ENCODE measurements around the gene NPTXR.

Gene NPTXR

DNA sequence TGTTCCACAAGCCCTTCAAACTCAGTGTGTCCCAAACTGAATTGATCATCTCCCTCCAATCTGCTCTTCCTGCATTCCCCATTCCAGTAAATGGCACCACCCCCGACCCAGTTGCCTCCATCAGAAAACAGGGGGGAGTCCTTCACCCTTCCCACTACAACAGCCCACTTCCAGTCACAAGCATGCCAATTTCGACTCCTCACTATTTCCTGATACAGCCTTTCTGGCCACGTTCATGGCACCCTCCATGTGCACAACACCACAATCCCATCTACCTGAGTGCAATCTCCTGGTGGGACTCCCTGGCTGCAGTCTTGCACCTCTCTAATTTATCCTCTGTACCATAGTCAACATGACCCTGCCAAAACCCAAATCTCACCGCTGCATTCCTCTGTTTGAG is 48.3 kb downstream of the NPTXR start:
- Mint-ChIP-seq H3K27me3 (peaks cover 22% of the 10 kb centered on the region), H3K36me3 (peaks cover 2% of the 10 kb centered on the region), H3K4me3 (no peak overlapping the region), H3K9me3 (no peaks in the 10 kb centered on the region), H3K27ac (no peak overlapping the region), H3K4me1 (peaks cover 10% of the 10 kb centered on the region)
- DNase-seq (ENCODE audit: low spot score in 2 of 2) (no peak), ATAC-seq (ENCODE audit: low read depth) (no peak)

DNA sequence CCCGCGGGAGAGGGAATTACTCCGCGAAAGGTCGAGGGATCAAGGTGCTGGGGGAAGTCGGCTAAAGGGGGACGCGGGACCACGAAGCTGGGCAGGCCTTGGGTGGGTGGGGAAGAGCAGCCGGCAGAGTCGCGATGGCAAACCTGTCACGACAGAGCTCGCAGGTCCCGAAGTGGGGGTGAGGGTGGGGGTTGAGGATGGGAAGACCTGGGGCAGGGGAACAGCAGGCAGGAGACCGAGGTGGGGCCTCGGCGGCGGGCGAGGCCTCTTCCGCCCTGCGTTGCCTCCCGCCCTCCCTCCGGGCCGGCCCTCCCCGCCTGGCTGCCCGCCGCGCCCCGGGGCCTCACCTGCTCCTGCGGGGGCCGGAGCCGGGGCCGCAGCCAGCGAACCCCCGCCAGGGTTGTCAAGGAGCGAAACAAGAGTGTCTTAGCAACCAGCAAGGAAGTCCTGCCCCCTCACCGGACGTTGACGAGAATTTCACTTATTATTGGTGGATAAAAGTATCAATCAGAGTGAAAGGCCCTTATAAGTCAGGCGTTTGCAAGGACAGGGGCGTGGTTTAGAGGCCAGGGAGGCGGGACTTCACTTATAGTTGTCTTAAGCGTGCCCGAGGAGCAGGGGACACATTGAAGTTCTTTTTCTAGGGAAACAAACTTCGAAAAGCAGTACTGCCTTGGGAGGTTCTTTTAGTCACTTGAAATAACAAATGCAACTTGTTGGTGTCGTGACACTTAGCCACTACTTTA is 49.9 kb downstream of the NPTXR start, which contains the start of gene DNAL4:
TSS of gene DNAL4 (minus strand) at position 423 of the 746 bp plus-strand sequence. CDS start 11,412 bp downstream, outside the sequence.
- H3K9me3 Mint-ChIP-seq, result no peaks in the 10 kb centered on the region
- peak; percentile 95 for ATAC-seq (ENCODE audit: low read depth)
- H3K36me3 Mint-ChIP-seq, result peaks cover 2% of the 10 kb centered on the region
- H3K4me3 Mint-ChIP-seq, result peak within 1 kb of the TSS; percentile 89
- peak within 1 kb of the TSS; percentile 95 for H3K27ac Mint-ChIP-seq
- DNase-seq (ENCODE audit: low spot score in 2 of 2), result peak; percentile 86 to 91
- H3K4me1 Mint-ChIP-seq, result peaks cover 10% of the 10 kb centered on the region
- H3K27me3 Mint-ChIP-seq, result peaks cover 21% of the 10 kb centered on the region

DNA sequence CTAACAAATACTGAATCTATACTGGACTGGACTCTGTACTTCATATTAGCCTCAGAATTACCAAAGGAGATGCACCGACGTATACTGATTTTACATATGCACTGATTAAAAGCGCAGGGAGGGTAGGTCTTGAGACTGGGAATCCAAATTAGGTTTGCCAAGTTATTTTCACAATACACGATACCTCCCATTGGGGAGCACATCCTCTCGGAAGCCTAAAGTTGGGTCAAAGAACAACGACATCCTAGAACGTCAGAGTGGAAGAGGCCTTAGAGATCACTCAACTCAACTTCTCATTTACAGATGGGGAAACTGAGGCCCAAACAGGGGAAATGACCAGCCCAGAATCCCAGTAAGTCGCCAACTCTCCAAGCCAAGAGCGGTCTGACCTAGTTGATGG is 50.5 kb downstream of the NPTXR start:
- no peak for ATAC-seq (ENCODE audit: low read depth)
- Mint-ChIP-seq H3K4me1 (peaks cover 10% of the 10 kb centered on the region), H3K4me3 (peak overlapping the region; percentile 89), H3K27me3 (peaks cover 15% of the 10 kb centered on the region), H3K9me3 (no peaks in the 10 kb centered on the region), H3K27ac (peak overlapping the region; percentile 95), H3K36me3 (no peaks in the 10 kb centered on the region)
- no peak for DNase-seq (ENCODE audit: low spot score in 2 of 2)

DNA sequence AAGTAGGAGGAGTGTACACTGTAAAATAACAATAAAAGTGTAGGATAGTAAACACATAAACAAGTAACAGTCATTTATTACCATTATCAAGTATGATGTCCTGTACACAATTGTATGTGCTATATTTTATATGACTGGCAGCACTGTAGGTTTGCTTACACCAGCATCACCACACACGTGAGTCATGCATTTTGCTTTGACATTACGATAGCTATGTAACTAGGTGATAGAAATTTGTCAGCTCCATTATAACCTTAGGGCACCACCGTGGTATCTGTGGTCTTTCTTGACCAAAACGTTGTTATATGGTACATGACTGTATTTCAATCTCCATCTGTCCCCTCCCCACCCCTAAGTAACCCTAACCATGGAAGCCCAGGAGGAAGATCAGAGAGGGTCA is 51.0 kb downstream of the NPTXR start:
- no peaks in the 10 kb centered on the region for H3K36me3 Mint-ChIP-seq
- DNase-seq (ENCODE audit: low spot score in 2 of 2), result no peak
- no peaks in the 10 kb centered on the region for H3K9me3 Mint-ChIP-seq
- ATAC-seq (ENCODE audit: low read depth), result no peak
- H3K27ac Mint-ChIP-seq, result peak overlapping the region; percentile 95
- peaks cover 10% of the 10 kb centered on the region for H3K4me1 Mint-ChIP-seq
- H3K4me3 Mint-ChIP-seq, result peak overlapping the region; percentile 89
- peaks cover 11% of the 10 kb centered on the region for H3K27me3 Mint-ChIP-seq

DNA sequence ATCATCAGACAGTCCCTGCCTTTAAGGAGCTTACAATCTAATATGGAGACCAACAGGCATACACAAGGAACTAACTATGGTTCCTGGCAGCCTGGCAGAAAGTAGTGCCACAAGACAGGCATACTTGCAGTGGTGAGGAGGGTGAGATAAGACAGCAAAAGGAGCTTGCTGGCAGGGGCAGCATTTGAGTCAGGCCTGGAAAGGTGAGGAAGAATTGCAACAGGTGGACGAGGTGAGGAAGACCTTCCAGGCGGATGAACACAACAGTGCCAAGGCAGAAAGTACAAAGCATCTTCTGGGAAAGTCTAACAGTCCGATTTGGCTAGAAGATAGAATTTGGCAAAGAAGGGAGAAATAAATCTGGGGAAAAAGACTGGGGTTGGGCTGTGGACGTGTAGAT is 54.2 kb downstream of the NPTXR start:
- no peaks in the 10 kb centered on the region for H3K36me3 Mint-ChIP-seq
- DNase-seq (ENCODE audit: low spot score in 2 of 2) (no peak), ATAC-seq (ENCODE audit: low read depth) (no peak)
- H3K27me3 Mint-ChIP-seq, result no peaks in the 10 kb centered on the region
- no peak overlapping the region for H3K4me3 Mint-ChIP-seq
- H3K9me3 Mint-ChIP-seq, result no peaks in the 10 kb centered on the region
- peaks cover 5% of the 10 kb centered on the region for H3K4me1 Mint-ChIP-seq
- H3K27ac Mint-ChIP-seq, result no peak overlapping the region

DNA sequence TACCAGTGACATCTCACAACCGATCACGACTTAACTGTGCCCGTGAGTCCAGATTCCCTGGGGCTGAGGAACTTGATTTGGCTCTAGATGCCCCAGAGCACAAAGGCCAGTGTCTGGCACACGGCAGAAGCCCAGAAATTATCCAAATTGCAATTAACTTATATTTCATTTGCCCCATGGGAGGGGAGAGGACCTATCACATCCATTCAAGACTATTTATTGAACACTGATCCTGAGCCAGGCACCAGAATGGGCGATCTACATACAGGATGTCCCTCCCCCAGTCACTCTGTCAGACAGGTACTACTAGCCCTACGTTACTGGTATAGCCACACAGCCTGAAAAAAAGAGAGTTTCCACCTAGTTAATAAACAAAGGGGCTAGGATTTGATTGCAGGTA is 55.0 kb downstream of the NPTXR start:
- Mint-ChIP-seq H3K27ac (no peak overlapping the region), H3K4me3 (no peak overlapping the region), H3K9me3 (no peaks in the 10 kb centered on the region), H3K4me1 (peaks cover 5% of the 10 kb centered on the region), H3K27me3 (no peaks in the 10 kb centered on the region), H3K36me3 (no peaks in the 10 kb centered on the region)
- DNase-seq (ENCODE audit: low spot score in 2 of 2), result no peak
- no peak for ATAC-seq (ENCODE audit: low read depth)

DNA sequence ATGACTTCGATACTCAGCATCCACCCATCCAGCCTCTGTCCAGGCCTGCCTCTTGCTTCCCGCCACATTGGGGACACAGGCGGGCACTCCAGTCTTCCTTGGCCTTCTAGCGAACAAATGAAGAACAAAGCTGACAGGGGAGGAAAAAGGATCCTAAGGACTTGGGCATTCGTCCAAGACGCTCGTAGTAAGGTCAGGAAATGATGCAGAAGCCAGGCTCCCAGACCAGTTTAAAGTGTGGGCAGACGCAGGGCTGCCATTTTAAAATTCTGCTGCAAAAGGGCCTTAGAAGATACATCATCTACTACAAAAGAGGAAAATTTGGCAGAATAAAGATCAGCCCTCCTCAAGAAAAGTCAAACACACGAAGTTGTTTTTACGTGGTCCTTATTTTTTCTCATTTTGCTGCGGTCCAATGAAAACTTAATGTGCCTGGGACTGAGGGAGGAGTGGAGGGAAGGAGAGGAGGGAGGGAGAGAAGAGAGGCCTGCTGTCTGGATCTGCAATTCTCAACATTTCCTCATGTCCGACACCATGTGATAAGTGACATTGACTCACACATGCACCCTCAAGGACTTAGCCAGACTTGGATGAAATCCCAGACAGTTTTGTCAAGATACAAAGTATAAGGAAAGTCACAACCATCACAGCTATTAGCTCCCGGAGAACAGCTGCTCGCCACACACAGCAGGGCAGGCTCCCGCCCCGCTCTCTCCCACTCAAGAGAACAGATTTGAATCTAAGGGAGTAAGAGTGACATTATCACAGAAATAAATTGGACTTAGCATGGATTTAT is 55.6 kb downstream of the NPTXR start:
- no peak overlapping the region for H3K4me3 Mint-ChIP-seq
- no peaks in the 10 kb centered on the region for H3K27me3 Mint-ChIP-seq
- no peaks in the 10 kb centered on the region for H3K36me3 Mint-ChIP-seq
- H3K9me3 Mint-ChIP-seq, result no peaks in the 10 kb centered on the region
- ATAC-seq (ENCODE audit: low read depth), result no peak
- DNase-seq (ENCODE audit: low spot score in 2 of 2), result no peak
- H3K4me1 Mint-ChIP-seq, result peaks cover 3% of the 10 kb centered on the region
- no peak overlapping the region for H3K27ac Mint-ChIP-seq

DNA sequence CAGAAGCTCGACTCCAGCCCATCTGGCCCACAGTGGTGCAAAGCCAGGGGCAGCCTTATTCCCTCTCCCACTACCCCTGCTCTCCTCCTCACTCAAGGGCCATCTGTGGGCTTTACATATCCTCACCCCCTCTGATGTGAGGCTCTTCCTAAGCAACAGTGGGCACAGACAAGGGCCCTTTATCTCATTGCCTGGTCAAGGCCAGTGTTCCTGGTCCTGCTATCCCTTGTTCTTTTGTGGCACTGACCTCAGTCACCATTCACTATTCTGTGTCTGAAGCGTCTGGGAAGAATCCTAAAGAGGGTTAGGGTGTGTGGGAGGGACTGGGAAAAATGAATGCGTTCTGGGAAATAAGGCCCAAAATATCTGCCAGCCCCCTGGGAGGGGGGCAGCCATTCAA is 57.2 kb downstream of the NPTXR start:
- no peaks in the 10 kb centered on the region for H3K27me3 Mint-ChIP-seq
- ATAC-seq (ENCODE audit: low read depth) (no peak), DNase-seq (ENCODE audit: low spot score in 2 of 2) (no peak)
- H3K9me3 Mint-ChIP-seq, result no peaks in the 10 kb centered on the region
- no peaks in the 10 kb centered on the region for H3K4me1 Mint-ChIP-seq
- H3K4me3 Mint-ChIP-seq, result no peak overlapping the region
- no peak overlapping the region for H3K27ac Mint-ChIP-seq
- H3K36me3 Mint-ChIP-seq, result peaks cover 6% of the 10 kb centered on the region

DNA sequence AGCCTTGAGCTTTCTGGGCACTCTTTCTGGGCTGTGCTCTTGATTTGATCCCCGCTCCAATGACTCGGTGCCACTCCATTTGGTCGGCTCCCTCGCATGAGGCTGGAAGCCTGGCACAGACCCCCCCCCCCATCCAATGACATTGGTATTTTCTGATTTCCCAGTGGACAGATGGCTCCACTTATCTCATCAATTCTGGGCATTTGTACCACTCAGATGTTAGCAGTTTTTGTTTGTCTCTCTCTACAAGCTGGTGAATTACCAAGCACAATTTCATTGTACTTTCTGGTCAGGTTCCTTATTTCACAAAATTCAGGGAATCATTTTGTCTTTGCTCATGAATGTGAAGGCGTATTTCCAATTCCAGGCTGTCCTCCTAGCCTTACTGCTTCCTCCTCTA is 59.0 kb downstream of the NPTXR start:
- Mint-ChIP-seq H3K4me1 (no peaks in the 10 kb centered on the region), H3K27me3 (no peaks in the 10 kb centered on the region), H3K4me3 (no peak overlapping the region), H3K36me3 (peaks cover 10% of the 10 kb centered on the region), H3K27ac (no peak overlapping the region), H3K9me3 (no peaks in the 10 kb centered on the region)
- ATAC-seq (ENCODE audit: low read depth) (no peak), DNase-seq (ENCODE audit: low spot score in 2 of 2) (no peak)

DNA sequence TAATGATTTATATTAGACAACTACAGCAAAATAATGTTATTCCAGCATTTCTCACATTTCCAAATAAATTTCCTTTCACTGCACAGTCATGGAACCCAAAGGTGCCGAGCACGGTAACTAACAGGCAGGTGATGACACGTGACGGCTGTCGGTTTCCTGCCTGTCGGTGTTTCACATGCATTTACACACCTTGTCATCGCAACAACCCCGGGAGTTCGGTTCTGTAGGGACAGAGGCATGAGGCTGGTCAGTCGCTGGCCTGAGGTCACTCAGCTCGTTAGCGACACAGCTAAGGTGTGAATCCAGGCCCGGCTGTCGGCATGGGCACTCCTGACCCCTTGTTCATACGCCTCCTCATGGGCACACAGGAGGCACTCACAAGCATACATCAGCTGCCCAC is 59.8 kb downstream of the NPTXR start:
- Mint-ChIP-seq H3K27ac (no peak overlapping the region), H3K36me3 (peaks cover 11% of the 10 kb centered on the region), H3K4me1 (no peaks in the 10 kb centered on the region), H3K27me3 (no peaks in the 10 kb centered on the region), H3K9me3 (no peaks in the 10 kb centered on the region), H3K4me3 (no peak overlapping the region)
- ATAC-seq (ENCODE audit: low read depth), result no peak
- no peak for DNase-seq (ENCODE audit: low spot score in 2 of 2)

DNA sequence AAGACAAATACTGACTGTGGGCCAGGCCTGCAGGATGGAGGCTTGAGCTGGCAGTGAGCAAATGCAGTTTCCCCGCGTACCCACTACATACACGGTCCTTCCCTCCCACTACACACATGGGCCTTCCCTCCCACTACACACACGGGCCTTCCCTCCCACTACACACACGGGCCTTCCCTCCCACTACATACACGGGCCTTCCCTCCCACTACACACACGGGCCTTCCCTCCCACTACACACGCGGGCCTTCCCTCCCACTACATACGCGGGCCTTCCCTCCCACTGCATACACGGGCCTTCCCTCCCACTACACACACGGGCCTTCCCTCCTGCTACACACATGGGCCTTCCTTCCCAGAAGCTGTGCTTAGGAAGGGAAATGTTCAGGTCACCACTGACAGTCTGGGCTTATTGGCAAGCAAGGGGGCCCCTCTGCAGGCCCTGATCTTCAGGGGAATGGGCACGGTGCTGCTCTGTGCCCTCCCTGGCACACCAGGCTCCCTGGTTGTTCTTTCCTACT is 60.7 kb downstream of the NPTXR start:
- peaks cover 14% of the 10 kb centered on the region for H3K36me3 Mint-ChIP-seq
- peak overlapping the region; percentile 58 for H3K27ac Mint-ChIP-seq
- H3K27me3 Mint-ChIP-seq, result no peaks in the 10 kb centered on the region
- no peak overlapping the region for H3K4me3 Mint-ChIP-seq
- DNase-seq (ENCODE audit: low spot score in 2 of 2), result no peak
- no peak for ATAC-seq (ENCODE audit: low read depth)
- no peaks in the 10 kb centered on the region for H3K4me1 Mint-ChIP-seq
- no peaks in the 10 kb centered on the region for H3K9me3 Mint-ChIP-seq

DNA sequence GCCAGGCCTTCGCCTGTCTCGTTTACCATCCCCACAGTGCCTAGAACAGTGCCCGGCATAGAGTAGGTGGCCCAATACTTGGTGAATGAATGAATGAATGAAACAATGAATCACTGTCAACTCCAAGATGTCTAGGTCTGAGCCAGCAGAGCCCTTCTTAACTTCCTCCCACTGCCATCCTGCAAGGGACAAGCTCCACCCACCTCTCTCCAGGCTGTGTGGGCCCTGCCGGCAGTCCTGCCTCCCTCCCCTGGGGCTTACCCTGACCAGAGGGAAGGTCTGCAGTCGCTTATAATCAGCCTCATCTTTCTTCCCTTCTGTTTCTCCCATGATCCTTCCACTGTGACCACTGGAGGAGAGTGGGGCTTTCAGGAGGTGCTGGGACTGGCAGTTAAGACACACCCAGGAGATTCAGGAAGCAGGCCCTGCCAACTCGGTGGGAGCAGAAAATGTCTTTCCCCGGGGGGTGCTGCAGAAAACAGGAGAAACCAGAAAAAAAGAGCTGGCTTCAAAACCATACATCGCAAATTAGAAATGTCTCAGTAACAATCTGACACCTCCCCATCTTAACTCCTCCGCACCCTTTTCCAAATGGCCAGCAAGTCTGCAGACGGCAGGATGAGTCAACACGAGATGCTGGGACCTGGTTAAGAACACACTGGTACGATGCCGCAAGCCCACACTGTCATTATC is 61.3 kb downstream of the NPTXR start:
- peaks cover 14% of the 10 kb centered on the region for H3K36me3 Mint-ChIP-seq
- H3K9me3 Mint-ChIP-seq, result no peaks in the 10 kb centered on the region
- no peaks in the 10 kb centered on the region for H3K4me1 Mint-ChIP-seq
- ATAC-seq (ENCODE audit: low read depth) (no peak), DNase-seq (ENCODE audit: low spot score in 2 of 2) (no peak)
- H3K4me3 Mint-ChIP-seq, result no peak overlapping the region
- H3K27ac Mint-ChIP-seq, result no peak overlapping the region
- no peaks in the 10 kb centered on the region for H3K27me3 Mint-ChIP-seq

DNA sequence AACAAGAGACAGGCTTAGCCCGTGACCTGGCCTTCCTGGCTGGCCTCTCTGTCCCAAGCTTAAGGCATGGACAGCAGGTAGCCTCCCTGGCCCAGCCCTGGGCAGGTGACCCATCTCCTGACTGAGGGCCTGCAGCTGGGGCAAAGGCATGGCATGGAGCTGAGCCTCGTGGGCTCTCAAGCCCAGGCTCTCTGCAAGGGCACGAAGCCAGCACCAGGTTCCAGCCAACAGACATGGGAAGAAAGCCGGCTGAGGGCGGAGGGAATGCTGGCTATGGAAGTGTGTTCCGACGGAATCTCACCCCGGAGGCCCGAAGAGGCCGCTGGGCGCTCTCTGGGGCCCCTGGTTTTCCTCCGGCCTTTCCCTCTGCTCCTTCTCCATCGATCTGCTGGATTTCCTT is 62.8 kb downstream of the NPTXR start:
- ATAC-seq (ENCODE audit: low read depth) (no peak), DNase-seq (ENCODE audit: low spot score in 2 of 2) (no peak)
- Mint-ChIP-seq H3K4me3 (no peak overlapping the region), H3K27ac (no peak overlapping the region), H3K36me3 (peaks cover 14% of the 10 kb centered on the region), H3K27me3 (no peaks in the 10 kb centered on the region), H3K4me1 (no peaks in the 10 kb centered on the region), H3K9me3 (no peaks in the 10 kb centered on the region)

DNA sequence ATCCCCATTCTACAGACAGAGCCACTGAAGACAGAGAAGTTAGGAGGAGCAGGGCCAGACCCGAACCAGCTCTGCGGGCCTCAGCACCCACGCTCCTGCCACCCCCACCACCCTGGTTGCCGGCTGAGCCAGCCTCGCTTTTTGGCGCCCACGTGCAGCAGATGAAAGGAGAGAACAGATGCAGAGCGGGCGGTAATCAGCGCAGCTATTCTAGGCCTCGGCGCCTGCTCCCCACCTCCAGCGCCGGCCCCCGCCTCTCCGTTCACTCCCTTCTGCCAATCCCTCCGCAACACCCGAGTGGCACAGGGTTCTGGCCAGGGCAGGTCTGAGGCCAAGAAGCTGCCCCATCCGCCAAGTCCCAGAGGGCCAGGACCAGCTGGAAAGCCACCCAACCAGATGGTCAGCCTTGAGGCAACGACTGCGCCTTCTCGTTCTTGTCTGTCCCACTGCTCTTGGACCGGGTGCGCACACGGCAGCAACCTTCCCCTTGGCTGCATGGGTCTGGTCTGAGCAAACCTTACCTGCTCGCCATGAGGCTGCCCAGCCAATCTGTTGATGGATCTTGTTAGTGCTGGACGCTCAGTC is 66.6 kb downstream of the NPTXR start:
- Mint-ChIP-seq H3K27me3 (no peaks in the 10 kb centered on the region), H3K27ac (no peak overlapping the region), H3K4me3 (no peak overlapping the region), H3K4me1 (peaks cover 4% of the 10 kb centered on the region), H3K36me3 (peaks cover 13% of the 10 kb centered on the region), H3K9me3 (no peaks in the 10 kb centered on the region)
- ATAC-seq (ENCODE audit: low read depth) (no peak), DNase-seq (ENCODE audit: low spot score in 2 of 2) (no peak)

All from memory B cell (primary cell).